AG09309 (cell line): ENCODE measurements around the gene ZNF491.
A peak's percentile ranks its signal among the peaks of the same experiment; 100 is the strongest.

Source experiments
- DNase-seq: peaks from one replicate; pipeline ENCODE4 v3.0.0-alpha.2; 2010; ENCODE audit warnings: low read depth
- H3K4me3 ChIP-seq: 2 replicates; pipeline ENCODE4 v1.5.1; 2011; ENCODE audit warnings: mild to moderate bottlenecking, low read depth, low read length, moderate library complexity; ENCODE audit not compliant: control insufficient read depth
- TF ChIP-seq, protein P1 (sequence below): IDR thresholded peaks from 2 replicates; pipeline ENCODE4 v1.5.1; 2011; ENCODE audit warnings: mild to moderate bottlenecking, low read depth, low read length, inconsistent platforms; ENCODE audit not compliant: insufficient read depth, control insufficient read depth; ENCODE audit errors: missing control alignments

ZNF491 gene

DNA sequence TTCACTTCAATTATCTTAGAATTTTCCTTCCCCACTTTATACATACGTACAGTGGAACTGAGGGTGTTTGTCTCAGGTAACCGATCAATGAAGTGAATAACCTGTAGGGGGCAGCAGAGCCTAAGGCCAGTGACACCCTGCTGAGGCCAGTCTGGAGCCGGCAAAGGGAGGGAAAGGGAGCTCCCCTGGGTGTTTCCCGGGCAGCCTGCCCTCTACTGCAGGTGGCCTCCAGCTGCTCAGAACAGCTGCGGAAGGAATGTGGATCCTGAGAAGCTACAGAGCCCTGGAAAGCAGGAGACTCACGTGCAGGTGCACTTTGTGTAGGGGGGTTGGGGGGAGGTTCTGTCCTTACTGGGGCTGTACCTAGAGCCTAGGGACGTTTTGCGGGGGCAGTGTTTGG lies 832 bp upstream of the ZNF491 start:
- peak; percentile 52 for DNase-seq
- TF ChIP-seq, protein P1, sequence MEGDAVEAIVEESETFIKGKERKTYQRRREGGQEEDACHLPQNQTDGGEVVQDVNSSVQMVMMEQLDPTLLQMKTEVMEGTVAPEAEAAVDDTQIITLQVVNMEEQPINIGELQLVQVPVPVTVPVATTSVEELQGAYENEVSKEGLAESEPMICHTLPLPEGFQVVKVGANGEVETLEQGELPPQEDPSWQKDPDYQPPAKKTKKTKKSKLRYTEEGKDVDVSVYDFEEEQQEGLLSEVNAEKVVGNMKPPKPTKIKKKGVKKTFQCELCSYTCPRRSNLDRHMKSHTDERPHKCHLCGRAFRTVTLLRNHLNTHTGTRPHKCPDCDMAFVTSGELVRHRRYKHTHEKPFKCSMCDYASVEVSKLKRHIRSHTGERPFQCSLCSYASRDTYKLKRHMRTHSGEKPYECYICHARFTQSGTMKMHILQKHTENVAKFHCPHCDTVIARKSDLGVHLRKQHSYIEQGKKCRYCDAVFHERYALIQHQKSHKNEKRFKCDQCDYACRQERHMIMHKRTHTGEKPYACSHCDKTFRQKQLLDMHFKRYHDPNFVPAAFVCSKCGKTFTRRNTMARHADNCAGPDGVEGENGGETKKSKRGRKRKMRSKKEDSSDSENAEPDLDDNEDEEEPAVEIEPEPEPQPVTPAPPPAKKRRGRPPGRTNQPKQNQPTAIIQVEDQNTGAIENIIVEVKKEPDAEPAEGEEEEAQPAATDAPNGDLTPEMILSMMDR: peak; percentile 89
- H3K4me3 ChIP-seq: no peak overlapping the region

DNA sequence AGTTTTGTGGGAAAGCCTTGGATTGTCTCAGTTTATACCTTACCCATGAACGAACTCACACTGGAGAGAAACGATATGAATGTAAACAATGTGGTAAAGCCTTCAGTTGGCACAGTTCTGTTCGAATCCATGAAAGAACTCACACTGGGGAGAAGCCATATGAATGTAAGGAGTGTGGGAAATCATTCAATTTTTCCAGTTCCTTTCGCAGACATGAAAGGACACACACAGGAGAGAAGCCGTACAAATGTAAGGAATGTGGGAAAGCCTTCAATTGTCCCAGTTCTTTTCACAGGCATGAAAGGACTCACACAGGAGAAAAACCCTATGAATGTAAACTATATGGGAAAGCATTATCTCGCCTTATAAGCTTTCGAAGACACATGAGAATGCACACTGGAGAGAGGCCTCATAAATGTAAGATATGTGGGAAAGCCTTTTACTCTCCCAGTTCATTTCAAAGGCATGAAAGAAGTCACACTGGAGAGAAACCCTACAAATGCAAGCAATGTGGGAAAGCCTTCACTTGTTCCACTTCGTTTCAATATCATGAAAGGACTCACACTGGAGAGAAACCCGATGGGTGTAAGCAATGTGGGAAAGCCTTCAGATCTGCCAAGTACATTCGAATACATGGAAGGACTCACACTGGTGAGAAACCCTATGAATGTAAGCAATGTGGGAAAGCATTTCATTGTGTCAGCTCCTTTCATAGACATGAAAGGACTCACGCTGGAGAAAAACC lies 8.2 kb downstream of the ZNF491 start:
- TF ChIP-seq, protein P1: no peak
- H3K4me3 ChIP-seq: no peak overlapping the region
- no peak for DNase-seq

DNA sequence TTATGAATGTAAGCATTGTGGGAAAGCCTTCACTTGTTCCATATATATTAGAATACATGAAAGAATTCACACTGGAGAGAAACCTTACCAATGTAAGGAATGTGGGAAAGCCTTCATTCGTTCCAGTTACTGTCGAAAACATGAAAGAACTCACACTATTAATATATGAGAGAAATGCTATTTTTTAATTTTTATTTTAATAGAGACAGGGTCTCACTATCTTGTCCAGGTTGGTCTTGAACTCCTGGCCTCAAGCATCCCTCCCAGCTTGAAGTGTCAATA lies 8.7 kb downstream of the ZNF491 start:
- TF ChIP-seq, protein P1: no peak
- no peak overlapping the region for H3K4me3 ChIP-seq
- no peak for DNase-seq

DNA sequence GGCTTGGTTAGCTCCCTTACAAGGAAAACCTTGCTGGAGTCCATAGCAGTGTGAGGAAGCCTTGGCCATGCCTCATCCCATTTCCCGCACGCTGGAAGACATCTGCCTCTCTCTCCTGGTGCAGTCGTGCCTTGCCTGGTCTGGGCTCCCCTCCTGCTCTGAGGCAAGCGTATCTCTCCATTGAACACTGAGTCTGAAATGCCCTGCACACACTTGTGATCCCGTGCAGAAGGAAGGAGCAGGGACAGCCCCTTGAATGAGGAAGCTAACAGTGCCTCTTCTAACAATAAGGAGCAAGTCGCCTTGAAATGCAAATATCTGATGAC lies 15.3 kb downstream of the ZNF491 start:
- DNase-seq: no peak
- TF ChIP-seq, protein P1: no peak
- H3K4me3 ChIP-seq: peak overlapping the region; percentile 67

DNA sequence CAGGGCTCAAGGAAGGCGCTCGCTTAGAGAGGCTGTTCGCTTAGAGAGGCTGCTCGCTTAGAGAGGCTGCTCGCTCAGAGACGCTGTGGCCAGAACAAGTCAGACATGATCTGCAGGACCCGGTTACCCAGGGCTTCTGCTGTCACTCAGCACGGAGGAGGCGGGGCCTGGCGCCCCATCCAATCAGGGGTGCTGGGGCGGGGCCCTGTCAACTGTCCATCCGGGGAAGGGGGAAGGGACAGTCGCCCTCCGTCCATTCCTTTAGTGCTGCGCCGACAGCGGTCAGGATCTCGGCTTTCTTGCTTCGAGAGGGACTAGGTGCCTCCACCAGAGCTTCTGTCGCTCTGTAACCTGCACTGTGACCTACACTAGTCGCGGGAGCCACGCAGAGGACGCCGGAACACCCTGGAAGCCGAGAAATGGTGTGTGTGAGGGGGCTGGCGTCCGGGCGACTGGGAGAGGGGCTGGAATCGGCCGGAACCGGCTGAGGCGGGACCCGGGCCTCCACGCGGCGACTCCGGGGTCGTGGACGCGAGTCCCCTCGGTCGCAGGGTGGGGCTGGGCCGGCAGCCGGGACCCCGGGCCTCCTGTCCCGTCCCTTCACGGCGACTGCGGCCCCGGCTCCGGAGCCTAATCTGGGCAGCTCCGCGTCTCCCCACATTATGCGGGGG lies 15.8 kb downstream of the ZNF491 start, which contains the start of gene ZNF440:
TSS of gene ZNF440 (plus strand) at position 245 of the 671 bp plus-strand sequence. CDS start at position 420, 175 bp downstream.
- TF ChIP-seq, protein P1: no peak
- DNase-seq: peak; percentile 76
- peak within 1 kb of the TSS; percentile 67 for H3K4me3 ChIP-seq

DNA sequence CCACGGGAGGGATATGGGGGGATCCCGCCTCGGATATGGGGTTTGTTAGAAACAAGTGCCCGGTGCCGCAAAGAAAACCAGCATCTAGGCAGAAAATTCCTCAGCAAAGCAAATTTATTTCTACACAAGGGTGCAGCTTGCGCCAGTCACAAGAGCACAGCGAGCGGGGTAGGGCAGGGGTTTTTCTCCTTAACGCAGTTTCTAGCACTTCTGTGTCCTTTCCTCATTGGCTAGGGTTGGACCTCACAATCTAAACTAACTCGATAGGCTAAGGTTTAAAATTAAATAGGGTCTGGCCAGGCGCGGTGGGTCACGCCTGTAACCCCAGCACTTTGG lies 16.3 kb downstream of the ZNF491 start:
- TF ChIP-seq, protein P1: no peak
- DNase-seq: no peak
- peak overlapping the region; percentile 67 for H3K4me3 ChIP-seq
